NCI-H2196 (cell line): ENCODE measurements around the gene SYT8.
"Not testable (repeated sequence)": the region's sequence is repeated elsewhere in the genome, so short reads cannot be mapped to it uniquely, and the experiment has no call there.

Source experiments
- DNase-seq: peaks from one replicate; lab custom pipeline; 2025; ENCODE audit not compliant: unreplicated experiment; lab: John Stamatoyannopoulos, UW

SYT8 gene

DNA sequence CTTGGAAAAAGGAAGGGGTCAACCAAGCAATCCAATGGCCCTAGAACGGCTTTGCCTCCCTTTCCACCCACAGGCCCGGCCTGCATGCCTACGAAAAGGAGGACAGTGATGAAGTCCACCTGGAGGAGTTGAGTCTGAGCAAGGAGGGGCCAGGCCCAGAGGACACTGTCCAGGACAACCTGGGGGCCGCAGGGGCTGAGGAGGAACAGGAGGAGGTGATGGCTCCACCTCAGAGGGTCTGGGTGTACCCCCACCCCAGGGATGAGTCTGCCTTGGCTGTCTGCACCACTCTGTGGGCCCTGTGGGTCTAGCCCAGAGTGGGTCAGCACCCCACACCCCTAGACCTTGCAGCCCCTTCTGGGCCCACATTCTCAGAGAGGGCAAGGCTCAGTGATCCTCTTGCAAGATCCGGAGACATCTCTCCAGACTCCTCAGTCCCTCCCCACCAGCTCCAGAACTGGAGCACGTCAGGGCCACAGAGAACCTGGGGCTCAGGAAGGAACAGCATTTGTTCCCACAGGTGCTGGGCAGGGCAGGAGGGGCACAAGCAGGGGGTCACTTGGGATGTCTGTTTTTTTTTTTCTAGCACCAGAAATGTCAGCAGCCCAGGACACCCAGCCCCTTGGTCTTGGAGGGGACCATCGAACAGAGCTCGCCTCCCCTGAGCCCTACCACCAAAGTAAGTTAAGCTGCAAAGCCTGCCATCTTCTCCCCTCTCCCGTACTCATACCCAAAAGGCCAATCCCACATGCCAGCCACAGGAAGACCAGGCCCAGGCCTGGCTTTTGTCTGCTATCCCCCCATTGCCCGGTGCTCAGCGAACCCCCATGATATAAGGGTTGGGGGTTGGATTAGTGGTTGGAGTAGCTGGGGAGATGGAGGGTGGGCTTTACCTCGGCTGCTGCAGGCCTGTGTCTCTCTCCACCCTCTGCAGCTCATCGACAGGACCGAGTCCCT, 48.8 kb downstream of the SYT8 start:
- no peak for DNase-seq

DNA sequence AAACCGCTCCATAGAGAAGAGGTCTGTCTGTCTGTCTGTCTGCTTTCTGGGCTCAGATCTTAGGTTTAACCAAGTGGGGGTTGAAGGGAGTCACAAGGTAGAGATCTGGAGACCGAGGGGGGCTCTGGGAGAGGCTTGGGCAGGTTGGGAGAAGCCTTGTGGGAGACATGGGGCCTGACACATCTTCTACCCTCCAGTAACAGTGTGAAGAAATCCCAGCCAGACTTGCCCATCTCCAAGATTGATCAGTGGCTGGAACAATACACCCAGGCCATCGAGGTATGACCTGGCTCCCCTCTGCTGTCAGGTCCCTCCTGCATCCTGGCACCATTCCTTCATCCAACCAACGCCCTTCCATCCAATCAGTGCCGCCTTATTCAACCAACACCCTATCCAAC, 49.5 kb downstream of the SYT8 start:
- no peak for DNase-seq

DNA sequence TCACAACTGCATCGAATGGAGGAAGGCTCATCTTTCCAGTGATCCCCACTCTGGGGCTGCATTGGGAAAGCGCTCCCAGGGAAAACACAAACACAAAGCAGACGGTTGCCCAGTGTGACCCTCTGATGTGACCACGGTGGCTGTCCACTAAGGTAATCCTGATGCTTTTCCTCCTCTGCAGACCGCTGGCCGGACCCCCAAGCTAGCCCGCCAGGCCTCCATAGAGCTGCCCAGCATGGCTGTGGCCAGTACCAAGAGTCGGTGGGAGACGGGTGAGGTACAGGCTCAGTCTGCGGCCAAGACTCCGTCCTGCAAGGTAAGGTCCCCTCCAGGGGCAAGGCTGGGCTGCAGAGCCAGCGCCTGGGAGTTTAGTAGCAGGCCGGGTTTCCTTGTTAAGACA, 51.8 kb downstream of the SYT8 start:
- not testable (repeated sequence) for DNase-seq
